SJSA1 (cell line): ENCODE results near the gene PTOV1. TPM values are rescaled to one million over a fixed set of nuclear protein-coding genes. Genes with fewer than 3 reads are reported as not detected.

Source experiments
- DNase-seq, 2 experiments: peaks; one replicate each; pipeline ENCODE4 v3.0.0-alpha.2; 2015 to 2020; ENCODE audit warnings: low spot score in 2 of 2, low read depth in 1 of 2
- H3K27ac ChIP-seq: fragments of 250-450 bp; sonication (Bioruptor Pico); 2 replicates; pipeline ENCODE4 v1.5.1; 2020; ENCODE audit warnings: mild to moderate bottlenecking, moderate library complexity
- H3K27me3 ChIP-seq: fragments of 250-450 bp; sonication (Bioruptor Pico); replicated peaks from 2 replicates; pipeline ENCODE4 v1.5.1; 2020; ENCODE audit warnings: mild to moderate bottlenecking, moderate library complexity
- H3K36me3 ChIP-seq: fragments of 250-450 bp; sonication (Bioruptor Pico); 2 replicates; pipeline ENCODE4 v1.5.1; 2020; ENCODE audit warnings: mild to moderate bottlenecking
- H3K4me1 ChIP-seq: fragments of 250-450 bp; sonication (Bioruptor Pico); replicated peaks from 2 replicates; pipeline ENCODE4 v1.6.1; 2021; ENCODE audit warnings: mild to moderate bottlenecking
- H3K4me3 ChIP-seq: fragments of 250-450 bp; sonication (Bioruptor Pico); 2 replicates; pipeline ENCODE4 v1.5.1; 2020; ENCODE audit warnings: mild to moderate bottlenecking
- H3K9me3 ChIP-seq: fragments of 250-450 bp; sonication (Bioruptor Pico); replicated peaks from 2 replicates; pipeline ENCODE4 v1.5.1; 2020; ENCODE audit warnings: mild to moderate bottlenecking
- total RNA-seq: library from RNA; depleted of rRNA; stranded (reverse); fragments of >200 nt; shearing (Covaris generic); gene quantifications from 2 replicates; pipeline ENCODE4 v1.2.3, GENCODE V29; 2014

Gene PTOV1
- total RNA-seq, 1 experiment from 2014 or later: 98.0 TPM

- no peak overlapping the region for H3K4me3 ChIP-seq
- no peak for DNase-seq
These were observed 30.9 kb downstream of the PTOV1 start for GRCh38 chr19:49881672-49882394.

DNA sequence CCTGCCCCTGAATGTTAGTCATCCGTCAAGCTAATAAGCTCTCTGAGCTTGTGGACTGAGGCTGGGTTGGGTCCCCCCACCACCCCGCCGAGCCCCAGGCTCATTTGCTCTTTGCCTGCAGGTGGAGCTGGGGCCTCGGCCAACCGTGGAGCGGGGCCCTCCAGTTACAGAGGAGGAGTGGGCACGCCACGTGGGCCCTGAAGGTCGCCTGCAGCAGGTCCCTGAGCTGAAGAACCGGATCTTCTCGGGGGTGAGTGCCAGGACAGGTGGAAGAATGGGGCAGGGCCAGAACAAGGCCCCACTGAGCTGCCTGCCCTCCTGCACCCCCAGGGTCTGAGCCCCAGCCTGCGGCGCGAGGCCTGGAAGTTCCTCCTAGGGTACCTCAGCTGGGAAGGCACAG lies 31.7 kb downstream of the PTOV1 start:
- H3K36me3 ChIP-seq: peaks cover 51% of the 10 kb centered on the region
- DNase-seq: no peak
- peaks cover 8% of the 10 kb centered on the region for H3K4me1 ChIP-seq
- no peaks in the 10 kb centered on the region for H3K27me3 ChIP-seq
- H3K9me3 ChIP-seq: peaks cover 7% of the 10 kb centered on the region; the same call in 1 of the 2 replicates
- no peak overlapping the region for H3K4me3 ChIP-seq
- H3K27ac ChIP-seq: no peak overlapping the region

More at GRCh38 chr19:49881672-49882394, 30.9 kb downstream of the PTOV1 start:
- no peaks in the 10 kb centered on the region for H3K27me3 ChIP-seq
- H3K36me3 ChIP-seq: peaks cover 51% of the 10 kb centered on the region
- H3K9me3 ChIP-seq: peaks cover 7% of the 10 kb centered on the region; the same call in 1 of the 2 replicates
- peaks cover 8% of the 10 kb centered on the region for H3K4me1 ChIP-seq
- H3K27ac ChIP-seq: no peak overlapping the region

GRCh38 chr19:49883094-49883493 lies 32.1 kb downstream of the PTOV1 start:
- Histone ChIP-seq H3K9me3 (peaks cover 7% of the 10 kb centered on the region; the same call in 1 of the 2 replicates), H3K27ac (no peak overlapping the region), H3K4me1 (peaks cover 8% of the 10 kb centered on the region), H3K4me3 (no peak overlapping the region), H3K36me3 (peaks cover 51% of the 10 kb centered on the region), H3K27me3 (no peaks in the 10 kb centered on the region)
- DNase-seq: no peak

DNA sequence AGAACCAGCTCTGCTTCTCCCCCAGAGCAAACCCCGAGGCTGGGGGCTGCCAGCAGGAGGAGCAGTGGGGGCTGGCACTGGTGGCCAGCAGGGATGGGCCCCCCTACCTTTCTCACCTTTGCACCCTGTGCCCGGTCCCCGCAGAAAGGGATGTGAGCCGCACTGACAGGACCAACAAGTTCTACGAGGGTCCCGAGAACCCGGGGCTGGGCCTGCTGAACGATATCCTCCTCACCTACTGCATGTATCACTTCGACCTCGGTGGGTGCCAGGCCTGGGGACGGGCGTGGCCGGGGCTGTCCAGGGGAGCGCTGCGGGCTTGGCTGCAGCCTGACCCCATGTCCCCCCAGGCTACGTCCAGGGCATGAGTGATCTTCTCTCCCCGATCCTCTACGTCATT lies 33.1 kb downstream of the PTOV1 start:
- H3K27me3 ChIP-seq: no peaks in the 10 kb centered on the region
- no peak for DNase-seq
- no peaks in the 10 kb centered on the region for H3K4me1 ChIP-seq
- peaks cover 49% of the 10 kb centered on the region for H3K36me3 ChIP-seq
- no peak overlapping the region for H3K27ac ChIP-seq
- peaks cover 7% of the 10 kb centered on the region; the same call in 1 of the 2 replicates for H3K9me3 ChIP-seq
- no peak overlapping the region for H3K4me3 ChIP-seq

DNA sequence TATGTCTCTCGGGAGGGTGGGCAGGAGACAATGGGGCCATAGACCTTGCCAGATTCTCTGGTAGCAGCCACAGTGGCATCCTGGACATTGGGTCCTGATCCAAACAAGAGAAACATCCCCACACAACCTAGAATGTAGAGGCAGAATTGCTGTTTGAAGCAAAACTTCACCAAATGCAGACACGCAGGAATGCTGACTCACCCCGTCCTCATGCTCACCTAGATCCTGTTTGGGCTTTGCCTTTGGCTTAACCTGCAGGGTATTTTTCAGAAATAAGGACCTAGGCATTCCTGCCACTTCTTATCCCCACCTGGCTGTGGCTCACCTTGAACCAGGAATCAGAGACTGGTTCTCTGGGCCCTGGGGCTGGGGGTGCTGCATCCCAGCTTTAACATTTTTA lies 33.8 kb downstream of the PTOV1 start:
- Histone ChIP-seq H3K36me3 (peaks cover 47% of the 10 kb centered on the region), H3K27me3 (no peaks in the 10 kb centered on the region), H3K9me3 (peaks cover 7% of the 10 kb centered on the region; the same call in 1 of the 2 replicates), H3K27ac (no peak overlapping the region), H3K4me1 (no peaks in the 10 kb centered on the region), H3K4me3 (no peak overlapping the region)
- no peak for DNase-seq

GRCh38 chr19:49887037-49887664 lies 36.2 kb downstream of the PTOV1 start:
- no peak overlapping the region for H3K4me3 ChIP-seq
- H3K9me3 ChIP-seq: peaks cover 7% of the 10 kb centered on the region; the same call in 1 of the 2 replicates
- H3K27me3 ChIP-seq: no peaks in the 10 kb centered on the region
- no peak overlapping the region for H3K27ac ChIP-seq
- no peaks in the 10 kb centered on the region for H3K4me1 ChIP-seq
- DNase-seq: no peak
- H3K36me3 ChIP-seq: peaks cover 28% of the 10 kb centered on the region

DNA sequence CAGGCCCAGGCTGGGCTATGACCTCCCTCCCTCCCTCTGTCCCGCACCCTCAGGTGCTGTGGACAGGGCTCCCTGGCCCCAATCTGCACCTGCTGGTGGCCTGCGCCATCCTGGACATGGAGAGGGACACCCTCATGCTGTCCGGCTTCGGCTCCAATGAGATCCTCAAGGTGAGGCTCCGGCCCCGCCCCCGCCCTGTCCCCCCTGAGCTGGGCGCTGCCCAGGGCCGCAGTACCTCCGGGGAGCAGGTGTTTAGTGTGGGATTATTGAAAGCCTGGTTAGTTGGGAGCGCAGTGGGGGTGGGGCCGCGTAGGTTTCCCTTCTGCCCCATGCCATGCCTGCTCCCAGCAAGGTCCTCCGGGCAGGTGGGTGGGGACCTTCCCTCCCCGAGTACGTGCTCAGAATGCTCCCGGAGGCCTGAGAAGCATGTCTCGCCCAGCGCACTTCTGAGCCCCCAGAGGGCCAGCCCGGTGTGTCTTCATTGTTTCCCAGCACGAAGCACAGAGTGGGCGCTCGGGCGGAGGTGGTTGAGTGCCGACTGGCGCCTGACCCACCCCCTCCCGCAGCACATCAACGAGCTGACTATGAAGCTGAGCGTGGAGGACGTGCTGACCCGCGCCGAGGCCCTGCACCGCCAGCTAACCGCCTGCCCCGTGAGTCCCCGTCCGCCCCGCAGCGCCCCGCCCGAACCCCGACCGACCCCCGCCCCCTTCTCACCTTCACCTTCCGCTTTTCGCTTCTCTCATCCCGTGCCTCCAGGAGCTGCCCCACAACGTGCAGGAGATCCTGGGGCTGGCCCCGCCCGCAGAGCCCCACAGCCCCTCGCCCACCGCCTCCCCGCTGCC lies 36.9 kb downstream of the PTOV1 start:
- DNase-seq: no peak
- Histone ChIP-seq H3K4me1 (no peaks in the 10 kb centered on the region), H3K4me3 (no peak overlapping the region), H3K27ac (no peak overlapping the region), H3K36me3 (peaks cover 21% of the 10 kb centered on the region), H3K9me3 (peaks cover 4% of the 10 kb centered on the region; the same call in 1 of the 2 replicates), H3K27me3 (no peaks in the 10 kb centered on the region)

DNA sequence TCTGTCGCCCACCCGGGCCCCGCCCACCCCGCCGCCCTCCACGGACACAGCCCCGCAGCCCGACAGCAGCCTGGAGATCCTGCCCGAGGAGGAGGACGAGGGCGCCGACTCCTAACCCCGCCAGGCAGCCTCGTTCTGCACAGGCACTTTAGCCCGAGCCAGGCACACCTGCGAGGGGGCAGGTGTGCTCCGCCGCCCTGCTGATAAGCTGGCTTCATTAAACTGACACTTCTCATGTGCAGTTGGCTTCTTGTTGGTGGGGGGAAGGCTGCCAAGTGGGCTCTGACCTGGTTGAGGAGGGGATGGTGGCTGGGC lies 37.5 kb downstream of the PTOV1 start:
- no peaks in the 10 kb centered on the region for H3K27me3 ChIP-seq
- no peak overlapping the region for H3K4me3 ChIP-seq
- no peaks in the 10 kb centered on the region; the same call in 1 of the 2 replicates for H3K9me3 ChIP-seq
- no peak for DNase-seq
- H3K4me1 ChIP-seq: no peaks in the 10 kb centered on the region
- H3K27ac ChIP-seq: no peak overlapping the region
- H3K36me3 ChIP-seq: peaks cover 15% of the 10 kb centered on the region

DNA sequence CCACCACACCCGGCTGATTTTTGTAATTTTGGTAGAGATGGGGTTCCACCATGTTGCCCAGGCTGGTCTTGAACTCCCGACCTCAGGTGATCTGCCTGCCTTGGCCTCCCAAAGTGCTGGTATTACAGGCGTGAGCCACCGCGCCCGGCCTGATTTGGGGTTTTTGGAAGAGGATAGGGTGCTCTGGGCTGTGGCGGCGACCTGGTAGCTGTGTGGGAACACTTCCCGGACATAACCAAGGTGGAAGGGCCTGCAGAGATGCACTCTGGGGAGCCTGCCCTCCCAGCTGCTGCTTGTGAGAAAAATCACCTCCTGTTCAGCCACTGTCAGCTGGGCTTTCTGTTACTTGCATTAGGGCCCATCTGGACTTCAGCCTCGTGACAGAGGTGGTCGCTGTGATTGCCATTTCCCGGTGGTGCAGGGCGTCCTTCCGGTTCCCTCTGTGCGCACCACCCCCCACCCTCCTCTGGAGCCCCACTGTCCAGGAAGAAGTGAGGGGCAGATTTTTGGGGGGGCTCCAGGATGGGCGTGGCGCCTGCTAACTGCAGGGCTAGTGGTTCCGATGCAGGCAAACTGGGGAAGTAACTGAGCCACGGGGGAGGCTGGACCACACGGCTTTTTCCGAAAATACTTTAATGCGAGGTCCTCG lies 38.2 kb downstream of the PTOV1 start:
- no peaks in the 10 kb centered on the region for H3K4me1 ChIP-seq
- H3K27ac ChIP-seq: no peak overlapping the region
- H3K36me3 ChIP-seq: peaks cover 8% of the 10 kb centered on the region
- DNase-seq: no peak
- H3K27me3 ChIP-seq: no peaks in the 10 kb centered on the region
- no peak overlapping the region for H3K4me3 ChIP-seq
- H3K9me3 ChIP-seq: no peaks in the 10 kb centered on the region

- no peak for DNase-seq
- Histone ChIP-seq H3K27me3 (no peaks in the 10 kb centered on the region), H3K4me3 (no peak overlapping the region), H3K27ac (no peak overlapping the region), H3K4me1 (no peaks in the 10 kb centered on the region), H3K36me3 (peaks cover 2% of the 10 kb centered on the region), H3K9me3 (no peaks in the 10 kb centered on the region)
These were observed 38.9 kb downstream of the PTOV1 start for GRCh38 chr19:49889687-49890348.

DNA sequence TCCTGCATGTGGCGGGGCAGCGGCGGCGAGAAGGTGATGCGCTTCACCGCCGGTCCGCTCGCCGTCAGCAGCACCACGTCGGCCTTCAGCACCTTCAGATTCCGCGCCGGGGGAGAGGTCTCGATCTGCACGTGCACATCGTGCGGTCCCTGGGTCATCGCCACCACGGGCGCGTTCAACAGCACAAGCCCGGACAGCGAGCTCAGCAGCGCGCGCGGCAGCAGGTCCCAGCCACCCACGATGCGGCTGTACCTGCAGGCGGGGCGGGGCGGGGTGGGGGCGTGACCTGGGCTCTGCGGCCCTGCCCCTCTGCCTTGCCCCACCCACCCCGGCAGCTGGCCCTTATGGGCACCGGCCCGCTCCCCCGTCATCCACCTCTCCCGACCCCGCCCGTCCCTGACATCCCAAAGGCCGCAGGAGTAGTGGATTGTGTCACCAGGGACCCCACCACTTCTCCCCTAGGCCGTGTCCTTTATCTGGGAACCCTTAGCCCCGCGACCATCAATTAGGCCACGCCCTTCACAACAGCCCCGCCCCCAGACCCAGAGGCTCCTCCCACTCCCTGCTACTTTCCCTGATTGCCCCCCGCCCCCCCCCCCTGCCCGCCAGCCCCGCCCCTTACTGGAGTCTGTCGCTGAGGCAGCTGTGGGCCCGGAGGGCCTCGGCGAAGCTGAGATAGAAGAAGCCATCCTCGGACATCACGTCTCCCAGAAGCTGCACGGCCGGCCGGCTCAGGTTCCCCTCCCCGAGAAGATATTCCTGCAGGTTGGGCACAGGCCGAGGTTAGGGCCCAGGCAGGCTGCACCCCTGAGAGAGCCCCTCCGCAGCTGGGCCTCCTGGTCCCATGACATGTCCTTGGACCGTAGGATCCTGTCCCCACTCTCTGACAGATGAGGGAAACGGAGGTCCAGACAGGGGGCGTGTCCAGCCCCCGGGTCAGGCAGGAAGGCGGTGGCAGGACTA lies 39.7 kb downstream of the PTOV1 start:
- Histone ChIP-seq H3K27me3 (no peaks in the 10 kb centered on the region), H3K4me1 (no peaks in the 10 kb centered on the region), H3K9me3 (no peaks in the 10 kb centered on the region), H3K36me3 (no peaks in the 10 kb centered on the region), H3K4me3 (no peak overlapping the region), H3K27ac (no peak overlapping the region)
- no peak for DNase-seq

GRCh38 chr19:49891393-49891792 lies 40.4 kb downstream of the PTOV1 start:
- no peaks in the 10 kb centered on the region for H3K4me1 ChIP-seq
- no peaks in the 10 kb centered on the region for H3K9me3 ChIP-seq
- DNase-seq: no peak
- no peaks in the 10 kb centered on the region for H3K36me3 ChIP-seq
- no peaks in the 10 kb centered on the region for H3K27me3 ChIP-seq
- no peak overlapping the region for H3K4me3 ChIP-seq
- no peak overlapping the region for H3K27ac ChIP-seq
